ENCODE measurements around the gene CNOT2. TPM values are rescaled to one million over a fixed set of nuclear protein-coding genes. Genes with fewer than 3 reads are reported as not detected.

CNOT2 gene
- polyA plus RNA-seq, 4 donors = 108 to 138 (median 133) TPM

DNA sequence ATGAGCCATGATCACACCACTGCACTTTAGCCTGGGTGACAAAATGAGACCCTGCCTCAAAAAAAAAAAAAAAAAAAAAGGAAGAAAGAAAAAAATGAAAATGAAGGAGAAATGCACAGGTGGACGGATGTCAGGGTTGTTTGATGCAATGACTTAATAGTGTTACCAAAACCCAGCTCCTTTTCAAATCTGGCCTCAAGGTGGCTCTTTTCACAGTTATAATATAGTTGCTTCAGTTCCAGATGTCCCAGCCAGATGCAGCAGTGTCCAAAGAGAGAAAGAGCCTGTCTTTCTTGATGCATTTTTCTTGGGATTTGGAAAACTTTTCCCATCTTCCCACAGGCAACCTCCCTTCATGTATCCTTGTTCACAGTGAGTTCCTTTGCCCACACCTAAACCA is 159.4 kb downstream of the CNOT2 start:
- no peak for DNase-seq (ENCODE audit: low read depth in 4 of 4, low spot score in 3 of 4)

DNA sequence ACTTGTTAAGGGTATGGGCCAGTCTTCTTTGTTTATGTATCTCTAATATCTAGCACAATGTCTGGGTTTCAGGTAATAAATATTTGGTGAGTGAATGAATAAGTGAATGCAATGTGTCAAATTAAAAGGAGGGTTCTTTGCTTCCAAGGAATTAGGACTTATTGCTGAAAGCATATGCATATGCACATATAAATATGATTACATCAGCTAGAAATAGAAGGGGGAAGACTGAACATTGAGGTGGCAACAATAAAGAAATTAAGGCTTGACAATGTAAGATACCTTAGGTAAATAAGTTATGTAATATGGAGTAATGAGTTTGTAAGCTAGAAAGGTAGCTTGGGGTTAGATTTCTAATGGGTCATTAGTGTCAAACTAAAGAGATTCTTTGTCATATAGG is 160.6 kb downstream of the CNOT2 start:
- no peak for DNase-seq (ENCODE audit: low read depth in 4 of 4, low spot score in 3 of 4)

Other genes starting within 250 kb of the CNOT2 start
- gene KCNMB4, start 122.9 kb downstream of the CNOT2 start, polyA plus RNA-seq (ENCODE audit: insufficient read length in 4 of 4) = 10 to 100 TPM; 19.1 to 30.2 (median 22.4) TPM

Measured in right renal pelvis (tissue), 4 donors.